HG03565 (cell line): Measurements from ENCODE around the gene IPO9.

Experiments
- ATAC-seq: cut with Tn5 transposase; IDR thresholded peaks from one replicate; pipeline ENCODE4 v1.9.1; 2021; ENCODE audit warnings: mild to moderate bottlenecking, moderate library complexity; ENCODE audit not compliant: unreplicated experiment

The IPO9 gene

GRCh38 chr1:201886103-201886885 is 57.3 kb downstream of the IPO9 start:
- ATAC-seq: no peak

- ATAC-seq: no peak
Observed at GRCh38 chr1:201887116-201887866, 58.3 kb downstream of the IPO9 start.

- no peak for ATAC-seq
Observed at GRCh38 chr1:201888282-201889089, 59.5 kb downstream of the IPO9 start, which contains the start of gene SHISA4. Gene SHISA4, plus strand, starts transcription at chr1:201888898. Its CDS starts 97 bp downstream, at chr1:201888995.

GRCh38 chr1:201889090-201889968 is 60.4 kb downstream of the IPO9 start:
- no peak for ATAC-seq

- ATAC-seq: no peak
Observed at GRCh38 chr1:201890223-201890622, 61.3 kb downstream of the IPO9 start.

GRCh38 chr1:201890806-201891450 is 62.0 kb downstream of the IPO9 start:
- ATAC-seq: no peak

GRCh38 chr1:201891451-201892045 is 62.6 kb downstream of the IPO9 start:
- ATAC-seq: no peak

GRCh38 chr1:201892211-201892610 is 63.3 kb downstream of the IPO9 start:
- no peak for ATAC-seq

- no peak for ATAC-seq
Observed at GRCh38 chr1:201893431-201893830, 64.5 kb downstream of the IPO9 start.

GRCh38 chr1:201894343-201895119 is 65.6 kb downstream of the IPO9 start:
- ATAC-seq: no peak

GRCh38 chr1:201895120-201895665 is 66.2 kb downstream of the IPO9 start:
- ATAC-seq: no peak

GRCh38 chr1:201895913-201896807 is 67.2 kb downstream of the IPO9 start:
- peak; percentile 84 for ATAC-seq

GRCh38 chr1:201896951-201897391 is 68.0 kb downstream of the IPO9 start:
- ATAC-seq: no peak

GRCh38 chr1:201898240-201898894 is 69.4 kb downstream of the IPO9 start:
- no peak for ATAC-seq

- ATAC-seq: no peak
Observed at GRCh38 chr1:201898992-201899391, 70.0 kb downstream of the IPO9 start.

- ATAC-seq: no peak
Observed at GRCh38 chr1:201899683-201900429, 70.9 kb downstream of the IPO9 start.
